DMS79 (cell line): ENCODE results near the gene ERC1.
"Not testable (repeated sequence)": the region's sequence is repeated elsewhere in the genome, so short reads cannot be mapped to it uniquely, and the experiment has no call there.

Experiments
- DNase-seq: peaks from one replicate; lab custom pipeline; 2025; lab: John Stamatoyannopoulos, UW

The ERC1 gene

GRCh38 chr12:1030779-1031178, 39.8 kb downstream of the ERC1 start:
- DNase-seq: no peak

GRCh38 chr12:1034243-1034642, 43.2 kb downstream of the ERC1 start:
- DNase-seq: no peak

- no peak for DNase-seq
Observed at GRCh38 chr12:1034751-1035457, 43.9 kb downstream of the ERC1 start.

- no peak for DNase-seq
Observed at GRCh38 chr12:1041478-1041877, 50.5 kb downstream of the ERC1 start.

- no peak for DNase-seq
Observed at GRCh38 chr12:1044199-1044598, 53.2 kb downstream of the ERC1 start.

GRCh38 chr12:1044696-1045095, 53.7 kb downstream of the ERC1 start:
- no peak for DNase-seq

- no peak for DNase-seq
Observed at GRCh38 chr12:1046727-1047126, 55.7 kb downstream of the ERC1 start.

GRCh38 chr12:1047898-1048660, 57.1 kb downstream of the ERC1 start:
- DNase-seq: no peak

GRCh38 chr12:1050059-1050707, 59.2 kb downstream of the ERC1 start:
- no peak for DNase-seq

GRCh38 chr12:1051672-1052071, 60.6 kb downstream of the ERC1 start:
- not testable (repeated sequence) for DNase-seq

- DNase-seq: no peak
Observed at GRCh38 chr12:1053690-1054089, 62.7 kb downstream of the ERC1 start.

- no peak for DNase-seq
Observed at GRCh38 chr12:1054117-1054870, 63.3 kb downstream of the ERC1 start.

GRCh38 chr12:1056390-1056789, 65.4 kb downstream of the ERC1 start:
- no peak for DNase-seq

GRCh38 chr12:1058423-1058822, 67.4 kb downstream of the ERC1 start:
- DNase-seq: no peak

- no peak for DNase-seq
Observed at GRCh38 chr12:1059162-1059561, 68.1 kb downstream of the ERC1 start.

- DNase-seq: no peak
Observed at GRCh38 chr12:1063852-1064251, 72.8 kb downstream of the ERC1 start.

GRCh38 chr12:1064317-1064716, 73.3 kb downstream of the ERC1 start:
- no peak for DNase-seq

- no peak for DNase-seq
Observed at GRCh38 chr12:1065629-1066028, 74.6 kb downstream of the ERC1 start.

GRCh38 chr12:1069846-1070245, 78.8 kb downstream of the ERC1 start:
- DNase-seq: no peak

GRCh38 chr12:1071182-1071581, 80.2 kb downstream of the ERC1 start:
- DNase-seq: no peak

- DNase-seq: no peak
Observed at GRCh38 chr12:1073652-1074051, 82.6 kb downstream of the ERC1 start.

- no peak for DNase-seq
Observed at GRCh38 chr12:1077036-1077803, 86.2 kb downstream of the ERC1 start.
